GM19193 (cell line): ENCODE data around the gene SYNE1.

ENCODE experiments used
- POLR2A ChIP-seq: IDR thresholded peaks from 4 replicates; pipeline ENCODE4 v1.6.1; 2011; ENCODE audit not compliant: insufficient read depth, insufficient read length; ENCODE audit errors: extremely low read depth

Gene SYNE1

DNA sequence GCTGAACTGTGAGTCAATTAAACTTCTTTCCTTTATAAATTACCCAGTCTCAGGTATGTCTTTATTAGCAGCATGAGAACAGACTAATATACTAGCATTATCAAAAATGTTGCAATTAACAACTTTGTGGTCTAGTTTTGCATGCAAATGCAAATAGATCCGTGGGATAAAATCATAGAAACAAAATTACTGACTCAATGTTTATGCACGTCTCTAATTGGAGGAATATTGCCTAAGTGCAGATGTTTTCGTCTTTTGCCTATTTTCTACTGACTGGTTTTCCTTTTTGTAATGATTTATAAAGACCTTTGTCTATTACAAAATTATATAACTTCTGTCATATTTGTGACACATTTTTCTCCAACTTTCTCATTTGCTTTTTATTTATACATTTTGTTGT lies 51.9 kb downstream of the SYNE1 start:
- no peak for TF ChIP-seq POLR2A

DNA sequence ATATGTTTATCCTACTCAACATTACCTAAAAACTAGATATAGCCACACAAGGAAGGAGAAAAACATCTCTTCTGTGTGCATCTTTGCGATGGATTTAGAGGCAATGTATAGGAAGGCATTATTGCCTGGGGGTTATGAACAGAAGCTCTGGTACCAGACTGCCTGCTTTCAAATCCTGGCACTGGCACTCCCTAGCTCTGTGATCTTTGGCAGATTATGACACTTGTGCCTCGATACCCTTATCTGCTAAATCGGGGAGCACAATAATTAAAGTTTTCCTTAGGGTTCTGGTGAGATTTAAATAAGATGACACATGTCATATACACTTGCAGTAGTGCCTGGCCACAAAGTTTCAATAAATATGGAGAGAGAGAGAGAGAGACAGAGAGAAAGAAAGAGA lies 53.3 kb downstream of the SYNE1 start:
- TF ChIP-seq POLR2A, result no peak

DNA sequence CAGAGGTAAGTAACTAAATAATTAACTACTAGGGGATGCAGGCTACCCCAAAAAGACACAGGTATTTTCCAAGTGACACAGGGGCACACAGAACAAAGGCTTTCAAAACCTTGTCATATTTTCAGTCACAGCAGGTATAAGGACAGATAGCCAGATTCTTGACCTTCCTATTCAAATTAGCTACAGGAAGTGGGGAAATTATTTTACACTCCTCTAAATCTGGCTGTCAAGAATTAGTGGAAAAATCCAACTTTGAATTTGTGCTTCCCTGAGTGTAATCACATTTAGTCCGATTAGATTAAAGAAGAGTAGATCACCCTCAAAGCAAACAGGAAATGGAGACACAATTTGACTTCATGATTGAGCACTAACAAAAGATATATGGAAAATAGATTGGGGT lies 60.6 kb downstream of the SYNE1 start:
- TF ChIP-seq POLR2A, result no peak

DNA sequence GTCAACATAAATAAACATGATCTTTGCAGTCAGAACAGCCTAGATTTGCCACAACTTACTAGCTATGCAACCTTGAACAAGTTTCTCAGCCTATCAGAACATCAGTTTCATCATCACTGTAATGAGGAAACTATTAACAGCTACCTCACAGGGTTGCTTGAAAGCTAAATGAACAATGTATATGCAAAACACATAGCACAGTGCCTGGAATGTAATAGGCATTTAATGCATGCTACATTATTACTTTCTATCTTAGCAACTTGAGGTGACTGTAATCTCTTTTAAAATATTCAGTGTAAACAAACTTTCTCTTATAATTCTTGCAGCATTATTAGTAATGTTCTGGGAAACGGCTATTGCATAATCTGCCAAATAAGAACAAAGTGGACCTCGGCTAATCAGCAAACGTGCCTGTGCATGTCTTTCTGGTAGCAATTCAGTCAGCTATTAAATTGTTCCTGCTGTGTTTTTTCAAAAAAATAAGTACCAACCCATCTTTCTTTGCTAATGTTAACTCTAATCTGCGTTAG lies 61.5 kb downstream of the SYNE1 start:
- TF ChIP-seq POLR2A, result no peak

DNA sequence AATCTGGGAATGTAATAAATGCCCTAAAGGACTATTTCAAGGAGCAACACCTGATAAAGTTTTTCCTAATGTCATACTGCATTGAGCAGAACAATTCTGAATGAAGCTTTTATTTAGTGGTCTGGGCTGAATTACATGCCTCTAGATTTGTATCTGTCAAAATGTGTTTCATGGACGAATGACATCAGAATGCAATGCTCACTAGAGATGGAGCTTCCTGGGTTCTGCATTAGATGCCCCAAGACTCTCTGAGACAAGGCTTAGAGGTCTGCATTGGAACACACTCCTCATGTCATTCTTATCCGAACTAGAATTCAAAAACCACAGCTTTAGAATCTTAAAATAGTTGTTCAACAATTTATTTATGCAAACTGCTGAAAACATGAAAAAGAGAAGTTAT lies 62.0 kb downstream of the SYNE1 start:
- no peak for TF ChIP-seq POLR2A

DNA sequence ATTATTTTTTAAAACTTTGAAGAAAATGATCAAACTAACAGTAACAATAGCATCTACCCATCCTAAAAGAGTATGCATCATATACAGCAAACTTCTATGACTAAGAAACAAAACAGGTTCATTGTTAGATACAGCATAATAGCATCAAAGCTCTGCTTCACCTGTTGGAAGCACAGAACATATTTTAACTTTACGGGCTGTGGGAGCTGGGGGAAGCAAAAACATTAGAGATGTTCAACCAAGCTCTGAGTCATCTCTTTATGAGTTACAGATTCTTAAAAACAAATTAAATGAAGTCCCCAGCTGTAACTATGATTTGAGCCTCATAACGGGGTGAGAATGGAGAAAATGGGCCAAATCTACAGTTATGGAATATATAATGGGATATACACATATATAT lies 63.4 kb downstream of the SYNE1 start:
- no peak for TF ChIP-seq POLR2A

DNA sequence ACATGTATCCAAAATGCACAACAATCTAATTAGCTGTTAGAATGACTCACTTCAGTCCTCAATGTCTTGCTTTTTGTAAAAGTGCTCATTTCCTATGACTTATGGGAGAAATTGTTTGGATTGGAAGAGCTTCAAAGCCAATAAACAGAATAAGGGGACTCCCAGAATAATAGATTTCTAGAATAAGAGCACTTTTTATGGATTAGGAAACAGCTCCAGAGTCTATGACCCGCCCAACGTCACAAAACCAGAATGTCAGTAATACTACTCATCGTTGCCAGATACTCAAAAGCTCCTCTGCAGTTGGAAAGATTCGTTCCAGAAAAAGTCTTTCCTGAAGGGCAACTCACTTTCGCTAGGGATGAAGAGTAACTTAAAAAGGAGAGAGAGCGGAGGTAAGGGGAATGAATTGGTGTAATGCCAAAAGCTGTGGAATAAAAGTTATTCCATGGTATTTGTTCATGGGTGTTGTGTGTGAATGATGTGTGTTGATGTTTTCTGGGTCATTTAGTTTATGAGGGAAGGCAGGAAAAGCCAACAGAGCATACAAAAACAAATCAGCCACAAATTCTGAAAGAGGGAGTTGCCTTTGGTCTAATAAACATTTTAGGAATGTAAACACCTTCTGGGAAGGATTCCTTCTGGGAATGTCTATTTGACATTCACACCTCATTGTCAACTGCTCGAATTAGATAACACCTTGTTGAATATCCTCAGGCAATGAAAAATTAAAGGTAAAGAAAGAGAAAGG lies 64.6 kb downstream of the SYNE1 start:
- TF ChIP-seq POLR2A, result no peak

DNA sequence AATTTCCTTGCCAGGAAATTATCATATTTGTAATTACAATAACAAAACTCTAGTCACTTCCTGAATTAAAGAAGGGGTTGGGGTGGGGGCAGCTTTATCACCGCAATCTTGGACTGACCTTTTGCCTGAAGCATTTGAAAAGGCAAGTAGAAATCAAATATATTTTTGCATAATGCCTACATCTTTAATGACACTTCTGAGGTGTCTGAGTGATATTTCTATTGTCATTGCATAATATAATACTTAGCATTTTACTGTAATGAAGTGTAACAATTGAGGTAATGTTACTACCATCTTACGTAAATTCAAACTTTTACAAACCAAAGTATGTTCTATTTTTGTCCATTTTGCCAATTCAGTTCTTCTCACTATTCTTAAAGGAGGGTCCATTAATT lies 65.2 kb downstream of the SYNE1 start:
- no peak for TF ChIP-seq POLR2A

DNA sequence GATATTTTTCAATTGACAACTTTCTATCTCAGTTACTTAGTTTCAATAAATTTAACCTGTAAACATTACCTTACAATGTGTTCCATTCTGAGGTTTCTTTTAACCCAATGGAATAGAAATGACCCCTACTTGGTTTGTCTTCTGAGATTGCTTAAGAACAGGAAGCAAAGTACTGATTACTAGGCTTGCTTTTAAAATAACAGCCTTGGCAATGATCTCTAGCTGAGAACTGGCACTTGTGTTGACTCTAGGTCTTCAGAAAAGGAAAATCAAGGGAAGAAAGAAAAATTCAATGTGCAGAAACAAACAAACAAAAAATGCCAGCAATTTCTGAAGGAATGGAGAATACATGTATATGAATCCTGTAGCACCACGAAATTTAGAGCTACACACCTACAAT lies 66.1 kb downstream of the SYNE1 start:
- no peak for TF ChIP-seq POLR2A

DNA sequence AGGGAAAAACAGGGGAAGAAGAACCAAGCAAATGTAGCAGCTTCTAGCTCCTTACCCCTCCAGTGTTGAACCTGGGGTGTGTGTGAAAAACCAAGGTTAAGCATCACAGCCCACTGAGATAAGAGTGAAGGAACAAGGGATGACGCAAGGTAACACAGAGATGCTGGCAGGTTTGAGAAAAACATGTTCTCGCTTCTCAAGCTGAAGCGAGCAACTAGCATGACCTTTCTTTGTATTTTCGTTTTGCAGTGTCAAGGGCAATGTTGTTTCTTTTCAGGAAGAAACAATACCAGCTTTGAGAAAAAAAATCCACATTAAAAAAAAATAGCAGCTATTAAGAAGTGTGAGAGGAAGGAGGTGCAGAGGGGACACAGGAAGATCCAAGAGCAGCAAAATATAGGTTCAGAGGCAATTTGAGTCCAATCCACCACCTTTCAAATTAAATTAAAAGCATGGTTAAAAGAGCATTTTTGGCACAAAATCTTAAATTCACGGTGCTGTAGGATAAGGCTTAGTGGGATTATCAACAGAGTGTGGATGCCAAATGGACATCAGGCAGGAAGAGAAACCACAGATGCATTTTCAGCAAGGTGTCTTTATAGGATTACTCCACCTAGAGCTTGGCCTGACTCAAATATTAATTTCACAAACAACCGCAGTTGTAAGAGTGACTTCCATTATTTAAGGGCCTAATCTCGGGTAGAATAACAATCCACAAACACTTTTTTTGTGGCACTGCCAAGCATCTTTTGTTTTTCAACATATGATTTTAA lies 70.9 kb downstream of the SYNE1 start:
- TF ChIP-seq POLR2A, result no peak

DNA sequence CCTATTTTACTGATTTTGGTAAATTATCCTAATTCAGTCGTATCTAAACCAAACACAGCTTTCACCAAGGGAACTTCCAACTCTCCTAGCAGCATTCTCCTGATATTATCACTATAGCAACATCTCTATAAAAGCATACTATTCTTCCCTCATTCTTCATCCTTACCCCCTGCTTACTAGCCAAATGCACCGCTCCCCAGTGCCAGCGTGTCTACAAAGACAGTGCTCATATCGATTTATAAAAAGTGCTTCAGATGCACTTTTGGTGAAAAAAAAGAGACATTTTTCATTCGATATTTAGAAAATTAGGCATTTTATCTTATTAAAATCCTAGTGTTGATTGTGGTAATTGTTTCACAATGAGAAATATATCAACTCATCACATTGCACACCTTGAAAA lies 74.0 kb downstream of the SYNE1 start:
- no peak for TF ChIP-seq POLR2A

DNA sequence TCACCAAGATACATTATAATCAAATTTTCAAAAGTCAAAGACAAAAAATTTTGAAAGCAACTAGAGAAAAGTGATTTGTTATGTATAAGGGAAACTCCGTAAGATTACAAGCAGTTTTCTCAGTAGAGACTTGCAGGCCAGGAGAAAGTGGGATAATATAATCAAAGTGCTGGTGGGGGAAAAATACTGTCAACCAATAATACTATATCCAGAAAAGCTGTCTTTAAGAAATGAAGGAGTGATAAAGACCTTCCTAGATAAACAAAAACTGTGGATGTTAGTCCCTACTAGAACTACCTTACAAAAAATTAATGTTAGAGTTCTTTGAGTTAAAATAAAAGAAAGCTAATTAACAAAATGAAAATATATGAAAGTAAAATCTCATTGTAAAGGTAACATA lies 79.7 kb downstream of the SYNE1 start:
- no peak for TF ChIP-seq POLR2A

DNA sequence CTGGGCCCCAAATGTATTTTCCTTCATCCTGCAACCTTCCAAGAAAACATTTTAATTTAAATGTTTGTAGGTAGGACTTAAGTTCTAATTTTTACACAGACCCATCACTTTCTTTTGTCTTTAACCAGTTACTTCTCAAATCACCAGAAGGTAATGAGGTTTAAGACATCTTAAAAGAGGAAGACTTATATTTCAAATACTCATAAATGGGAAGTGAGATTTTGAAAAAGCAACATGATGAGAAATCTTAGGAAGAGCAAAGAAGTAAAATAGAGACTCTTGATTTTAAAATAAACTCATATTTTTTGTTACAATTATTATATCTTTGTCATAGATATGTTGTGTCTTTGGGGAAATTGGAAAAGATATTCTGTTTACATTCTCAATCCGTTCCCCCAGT lies 82.3 kb downstream of the SYNE1 start:
- no peak for TF ChIP-seq POLR2A

DNA sequence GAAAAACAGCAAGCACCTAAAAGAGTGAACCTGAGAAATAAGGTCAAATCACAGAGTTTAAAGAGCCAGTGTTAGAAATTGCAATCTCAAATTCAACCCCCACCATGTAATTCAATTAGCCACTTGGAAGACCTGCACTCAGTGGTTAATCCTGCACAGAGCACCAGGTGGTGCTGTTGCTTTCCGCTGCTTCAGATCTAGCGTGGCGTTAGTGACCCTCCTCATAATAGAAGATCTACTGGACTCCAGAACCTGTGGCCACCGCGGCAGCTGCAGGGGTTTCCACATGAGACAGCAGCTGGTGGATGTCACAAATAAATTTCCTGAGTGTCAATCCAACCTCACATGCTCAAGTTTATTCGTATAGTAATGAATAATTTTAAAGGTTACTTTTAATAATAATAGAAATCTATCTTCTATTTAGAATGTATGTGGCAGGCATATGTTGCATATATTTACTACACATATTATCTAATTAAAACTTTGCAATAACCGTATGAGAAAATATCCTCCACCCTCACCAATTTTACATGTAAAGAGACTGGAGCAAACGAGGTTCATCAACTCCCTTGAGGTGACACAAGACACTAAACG lies 84.4 kb downstream of the SYNE1 start:
- TF ChIP-seq POLR2A, result no peak

DNA sequence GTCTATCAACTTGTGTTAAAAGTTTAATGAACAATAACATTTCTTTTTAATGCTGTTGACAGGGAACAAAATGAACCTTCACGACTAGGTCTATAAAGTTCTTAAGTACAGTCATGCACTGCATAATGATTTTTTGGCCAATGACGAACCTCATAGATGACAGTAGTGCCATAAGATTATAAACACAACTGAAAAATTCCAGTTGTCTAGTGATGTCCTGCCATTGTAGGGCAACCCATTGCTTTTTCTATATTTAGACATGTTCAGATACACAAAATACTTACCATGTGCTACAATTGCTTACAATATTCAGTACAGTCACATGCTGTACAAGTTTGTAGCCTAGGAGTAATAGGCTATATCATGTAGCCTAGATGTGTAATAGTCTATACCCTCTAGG lies 93.6 kb downstream of the SYNE1 start:
- no peak for TF ChIP-seq POLR2A

DNA sequence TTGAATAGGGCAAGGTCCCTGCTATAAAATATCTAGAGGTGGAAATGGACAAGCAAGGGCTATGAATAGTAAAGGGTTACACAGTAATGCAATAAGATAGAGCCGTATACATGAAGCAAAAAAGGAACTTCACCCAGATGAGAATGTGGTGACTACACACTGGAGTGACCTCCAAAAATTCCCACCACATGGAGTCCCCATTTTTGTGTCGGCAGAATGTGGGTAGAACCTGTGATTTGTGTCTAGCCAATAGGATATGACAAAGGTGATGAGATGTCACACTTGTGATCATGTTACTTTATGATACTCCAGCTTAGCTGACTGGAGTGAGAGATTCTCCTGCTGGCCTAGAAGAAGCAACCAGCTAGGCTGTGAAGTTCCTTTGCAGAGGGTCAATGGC lies 96.8 kb downstream of the SYNE1 start:
- TF ChIP-seq POLR2A, result no peak

DNA sequence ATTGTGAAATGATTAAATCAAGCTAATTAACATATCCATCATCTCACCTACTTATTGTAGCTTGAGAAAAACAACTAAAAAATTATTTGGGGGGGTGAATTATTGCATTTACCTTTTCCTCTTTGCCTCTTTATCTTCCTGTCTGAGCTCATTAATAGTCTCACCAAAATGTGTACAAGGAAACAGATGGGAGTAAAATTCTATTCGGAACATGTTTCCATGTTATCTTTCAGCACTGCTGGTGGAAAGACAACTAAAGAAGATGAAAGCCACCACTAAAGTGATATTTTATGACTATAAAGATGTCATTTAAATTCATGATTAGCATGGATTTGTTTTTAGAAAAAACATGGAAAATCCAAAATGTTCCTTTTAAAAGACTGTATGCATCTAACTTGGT lies 102.6 kb downstream of the SYNE1 start:
- no peak for TF ChIP-seq POLR2A
